Astrocyte (in vitro differentiated cells and primary cell): ENCODE data around the gene AKAP1. TPM values are rescaled to one million over a fixed set of nuclear protein-coding genes. Genes with fewer than 3 reads are reported as not detected.

Experiments
- DNase-seq: peaks from one replicate; pipeline ENCODE4 v3.0.0-alpha.2; 2010; ENCODE audit warnings: low read depth
- FAIRE-seq: peaks from 2 replicates; lab custom pipeline; 2011; peaks lifted over from hg19 to GRCh38; lab: Jason Lieb, UNC
- H2AFZ ChIP-seq: 2 replicates; pipeline ENCODE4 v1.6.0; 2012; ENCODE audit warnings: low read depth, low read length, inconsistent platforms
- H3K27ac ChIP-seq: 2 replicates; pipeline ENCODE4 v1.5.1; 2011; ENCODE audit warnings: low read depth, low read length, inconsistent platforms
- H3K27me3 ChIP-seq: 2 replicates; pipeline ENCODE4 v1.6.0; 2011; ENCODE audit warnings: low read length, inconsistent platforms; ENCODE audit not compliant: insufficient read depth
- H3K36me3 ChIP-seq: 2 replicates; pipeline ENCODE4 v1.5.1; 2011; ENCODE audit warnings: low read length, inconsistent platforms; ENCODE audit not compliant: insufficient read depth
- H3K4me1 ChIP-seq: 2 replicates; pipeline ENCODE4 v1.5.1; 2011; ENCODE audit warnings: low read length, inconsistent platforms; ENCODE audit not compliant: insufficient read depth
- H3K4me2 ChIP-seq: 2 replicates; pipeline ENCODE4 v1.6.0; 2012; ENCODE audit warnings: low read length, inconsistent platforms
- H3K4me3 ChIP-seq: 2 replicates; pipeline ENCODE4 v1.5.1; 2011; ENCODE audit warnings: low read depth, mild to moderate bottlenecking, low read length, inconsistent platforms; ENCODE audit not compliant: insufficient read depth
- H3K79me2 ChIP-seq: 2 replicates; pipeline ENCODE4 v1.6.0; 2012; ENCODE audit warnings: mild to moderate bottlenecking, low read length, inconsistent platforms; ENCODE audit not compliant: insufficient read depth
- H3K9ac ChIP-seq: 2 replicates; pipeline ENCODE4 v1.6.0; 2012; ENCODE audit warnings: mild to moderate bottlenecking, low read length, inconsistent platforms
- H3K9me3 ChIP-seq: 2 replicates; pipeline ENCODE4 v1.5.1; 2012; ENCODE audit warnings: low read depth, mild to moderate bottlenecking, low read length, inconsistent platforms; ENCODE audit not compliant: insufficient read depth
- H4K20me1 ChIP-seq: 2 replicates; pipeline ENCODE4 v1.6.0; 2012; ENCODE audit warnings: low read length, inconsistent platforms; ENCODE audit not compliant: insufficient read depth
- H3K27ac Mint-ChIP-seq: one replicate; pipeline ENCODE4 v1.8.0; 2021; ENCODE audit warnings: mild to moderate bottlenecking, mixed read lengths; ENCODE audit not compliant: unreplicated experiment
- H3K27me3 Mint-ChIP-seq: one replicate; pipeline ENCODE4 v1.8.0; 2021; ENCODE audit warnings: low read depth, mixed read lengths; ENCODE audit not compliant: unreplicated experiment
- H3K36me3 Mint-ChIP-seq: one replicate; pipeline ENCODE4 v1.8.0; 2021; ENCODE audit warnings: low read depth, mixed read lengths; ENCODE audit not compliant: unreplicated experiment
- H3K4me1 Mint-ChIP-seq: one replicate; pipeline ENCODE4 v1.8.0; 2021; ENCODE audit warnings: low read depth, mixed read lengths; ENCODE audit not compliant: unreplicated experiment
- H3K4me3 Mint-ChIP-seq: one replicate; pipeline ENCODE4 v1.8.0; 2021; ENCODE audit warnings: mild to moderate bottlenecking, moderate library complexity, mixed read lengths; ENCODE audit not compliant: unreplicated experiment
- H3K9me3 Mint-ChIP-seq: one replicate; pipeline ENCODE4 v1.8.0; 2021; ENCODE audit warnings: mild to moderate bottlenecking, mixed read lengths; ENCODE audit not compliant: unreplicated experiment
- CTCF ChIP-seq: IDR thresholded peaks from 2 replicates; pipeline ENCODE4 v1.5.1; 2011; ENCODE audit warnings: low read depth, mild to moderate bottlenecking, inconsistent platforms, low read length, moderate library complexity; ENCODE audit not compliant: insufficient read depth
- EZH2 ChIP-seq: IDR thresholded peaks from 2 replicates; pipeline ENCODE4 v1.6.1; 2012; ENCODE audit warnings: mild to moderate bottlenecking, low read length, inconsistent platforms; ENCODE audit not compliant: insufficient read depth
- total RNA-seq: library from RNA; stranded (reverse); gene quantifications from 2 replicates; pipeline ENCODE4 v1.2.1, GENCODE V29; 2021

AKAP1 gene
- total RNA-seq, 1 donor from 2014 or later = 12.5 TPM

- peaks cover 41% of the 10 kb centered on the region for H4K20me1 ChIP-seq
- H3K4me1 Mint-ChIP-seq = no peaks in the 10 kb centered on the region
- H3K9ac ChIP-seq = no peak overlapping the region
- DNase-seq (no peak), FAIRE-seq (no peak)
- H3K27me3 ChIP-seq = no peaks in the 10 kb centered on the region
- H3K4me1 ChIP-seq = peaks cover 10% of the 10 kb centered on the region
- H3K4me3 Mint-ChIP-seq = no peak overlapping the region
- peaks cover 2% of the 10 kb centered on the region for H3K27me3 Mint-ChIP-seq
- no peak overlapping the region for H2AFZ ChIP-seq
- H3K9me3 ChIP-seq = no peaks in the 10 kb centered on the region
- no peak overlapping the region for H3K4me3 ChIP-seq
- no peaks in the 10 kb centered on the region for H3K9me3 Mint-ChIP-seq
- H3K4me2 ChIP-seq = no peak overlapping the region
- H3K36me3 ChIP-seq = no peaks in the 10 kb centered on the region
- no peaks in the 10 kb centered on the region for H3K36me3 Mint-ChIP-seq
- TF ChIP-seq EZH2 (no peak), CTCF (no peak)
- no peak overlapping the region for H3K27ac ChIP-seq
- peaks cover 45% of the 10 kb centered on the region for H3K79me2 ChIP-seq
- no peak overlapping the region for H3K27ac Mint-ChIP-seq
Measured at GRCh38 chr17:57088298-57088697, 3.3 kb downstream of the AKAP1 start.

- Histone ChIP-seq H3K27me3 (no peaks in the 10 kb centered on the region), H3K9me3 (no peaks in the 10 kb centered on the region), H3K27ac (no peak overlapping the region), H3K79me2 (peaks cover 50% of the 10 kb centered on the region), H4K20me1 (peaks cover 44% of the 10 kb centered on the region), H3K36me3 (no peaks in the 10 kb centered on the region), H3K9ac (no peak overlapping the region), H3K4me3 (no peak overlapping the region), H2AFZ (no peak overlapping the region), H3K4me2 (no peak overlapping the region), H3K4me1 (peaks cover 8% of the 10 kb centered on the region)
- DNase-seq = no peak
- TF ChIP-seq EZH2 (no peak), CTCF (no peak)
- Mint-ChIP-seq H3K36me3 (no peaks in the 10 kb centered on the region), H3K4me1 (no peaks in the 10 kb centered on the region), H3K4me3 (no peak overlapping the region), H3K9me3 (no peaks in the 10 kb centered on the region), H3K27me3 (peaks cover 2% of the 10 kb centered on the region), H3K27ac (no peak overlapping the region)
- FAIRE-seq = no peak
Measured at GRCh38 chr17:57089391-57089790, 4.3 kb downstream of the AKAP1 start.

- H3K27me3 Mint-ChIP-seq = peaks cover 2% of the 10 kb centered on the region
- H3K4me2 ChIP-seq = no peak overlapping the region
Measured at GRCh38 chr17:57090560-57091185, 5.6 kb downstream of the AKAP1 start.

More at GRCh38 chr17:57090560-57091185, 5.6 kb downstream of the AKAP1 start:
- Histone ChIP-seq H3K79me2 (peaks cover 50% of the 10 kb centered on the region), H3K36me3 (no peaks in the 10 kb centered on the region), H3K9ac (no peak overlapping the region), H2AFZ (no peak overlapping the region), H3K27ac (no peak overlapping the region), H3K4me1 (peaks cover 7% of the 10 kb centered on the region), H3K27me3 (no peaks in the 10 kb centered on the region), H3K4me3 (no peak overlapping the region), H3K9me3 (no peaks in the 10 kb centered on the region), H4K20me1 (peaks cover 44% of the 10 kb centered on the region)
- no peak overlapping the region for H3K4me3 Mint-ChIP-seq
- no peaks in the 10 kb centered on the region for H3K4me1 Mint-ChIP-seq
- H3K9me3 Mint-ChIP-seq = peaks cover 2% of the 10 kb centered on the region
- DNase-seq (no peak), FAIRE-seq (no peak)
- peaks cover under 1% of the 10 kb centered on the region for H3K36me3 Mint-ChIP-seq
- no peak for TF ChIP-seq EZH2
- TF ChIP-seq CTCF = no peak
- no peak overlapping the region for H3K27ac Mint-ChIP-seq
